ENCODE results near the gene KCNK1.

The KCNK1 gene

GRCh38 chr1:233613252-233614172, at the start of gene KCNK1:
KCNK1 (plus strand) TSS chr1:233614106; CDS start chr1:233614172, 66 bp downstream.
- DNase-seq (ENCODE audit: low spot score), result no peak

- no peak for DNase-seq (ENCODE audit: low spot score)
Observed at GRCh38 chr1:233565313-233565712, 48.6 kb upstream of the KCNK1 start.

GRCh38 chr1:233566886-233567285, 47.0 kb upstream of the KCNK1 start:
- no peak for DNase-seq (ENCODE audit: low spot score)

- no peak for DNase-seq (ENCODE audit: low spot score)
Observed at GRCh38 chr1:233569636-233570035, 44.3 kb upstream of the KCNK1 start.

- no peak for DNase-seq (ENCODE audit: low spot score)
Observed at GRCh38 chr1:233570216-233570615, 43.7 kb upstream of the KCNK1 start.

GRCh38 chr1:233570706-233571105, 43.2 kb upstream of the KCNK1 start:
- no peak for DNase-seq (ENCODE audit: low spot score)

GRCh38 chr1:233572896-233573295, 41.0 kb upstream of the KCNK1 start:
- no peak for DNase-seq (ENCODE audit: low spot score)

GRCh38 chr1:233575450-233575849, 38.5 kb upstream of the KCNK1 start:
- DNase-seq (ENCODE audit: low spot score), result no peak

GRCh38 chr1:233582439-233582838, 31.5 kb upstream of the KCNK1 start:
- no peak for DNase-seq (ENCODE audit: low spot score)

- no peak for DNase-seq (ENCODE audit: low spot score)
Observed at GRCh38 chr1:233584376-233584775, 29.5 kb upstream of the KCNK1 start.

- DNase-seq (ENCODE audit: low spot score), result no peak
Observed at GRCh38 chr1:233584931-233585330, 29.0 kb upstream of the KCNK1 start.

- no peak for DNase-seq (ENCODE audit: low spot score)
Observed at GRCh38 chr1:233586301-233586700, 27.6 kb upstream of the KCNK1 start.

- DNase-seq (ENCODE audit: low spot score), result no peak
Observed at GRCh38 chr1:233587196-233587595, 26.7 kb upstream of the KCNK1 start.

GRCh38 chr1:233587958-233588799, 25.7 kb upstream of the KCNK1 start:
- no peak for DNase-seq (ENCODE audit: low spot score)

GRCh38 chr1:233597489-233597901, 16.4 kb upstream of the KCNK1 start:
- DNase-seq (ENCODE audit: low spot score), result no peak

- no peak for DNase-seq (ENCODE audit: low spot score)
Observed at GRCh38 chr1:233598891-233599541, 14.9 kb upstream of the KCNK1 start.

- DNase-seq (ENCODE audit: low spot score), result no peak
Observed at GRCh38 chr1:233599542-233600073, 14.3 kb upstream of the KCNK1 start.

- no peak for DNase-seq (ENCODE audit: low spot score)
Observed at GRCh38 chr1:233600488-233600887, 13.4 kb upstream of the KCNK1 start.

GRCh38 chr1:233603478-233603877, 10.4 kb upstream of the KCNK1 start:
- no peak for DNase-seq (ENCODE audit: low spot score)

GRCh38 chr1:233605205-233605604, 8.7 kb upstream of the KCNK1 start:
- DNase-seq (ENCODE audit: low spot score), result no peak

- DNase-seq (ENCODE audit: low spot score), result no peak
Observed at GRCh38 chr1:233606813-233607212, 7.1 kb upstream of the KCNK1 start.
